Large intestine (tissue), 3 donors: Measurements from ENCODE around the gene RAPGEF2. TPM values are rescaled to one million over a fixed set of nuclear protein-coding genes. Genes with fewer than 3 reads are reported as not detected.
"Not testable (repeated sequence)": the region's sequence is repeated elsewhere in the genome, so short reads cannot be mapped to it uniquely, and the experiment has no call there.

Experiments
- DNase-seq, 2 donors: peaks; one replicate each; pipeline versions ENCODE4 v3.0.0 to v3.0.0-alpha.2; 2013
- H3K27ac ChIP-seq: one replicate; pipeline ENCODE4 v1.5.1; 2013; ENCODE audit warnings: low read length
- H3K27me3 ChIP-seq: 2 replicates; pipeline ENCODE4 v1.6.1; 2013; ENCODE audit warnings: low read length; ENCODE audit not compliant: control insufficient read depth, insufficient read depth
- H3K36me3 ChIP-seq: 2 replicates; pipeline ENCODE4 v1.6.1; 2013; ENCODE audit warnings: low read length; ENCODE audit not compliant: control insufficient read depth, insufficient read depth
- H3K4me1 ChIP-seq: one replicate; pipeline ENCODE4 v1.6.1; 2013; ENCODE audit warnings: low read length; ENCODE audit not compliant: control insufficient read depth, insufficient read depth
- H3K4me3 ChIP-seq: one replicate; pipeline ENCODE4 v1.5.1; 2013; ENCODE audit warnings: low read length
- H3K9me3 ChIP-seq: one replicate; pipeline ENCODE4 v1.6.1; 2013; ENCODE audit warnings: mild to moderate bottlenecking, low read depth, low read length, moderate library complexity; ENCODE audit not compliant: control insufficient read depth
- WGBS: methylation state at CpG from one replicate; pipeline ENCODE4 v1.1.5; 2013; ENCODE audit warnings: low lambda C conversion rate; ENCODE audit not compliant: insufficient coverage; 5-methylcytosine and 5-hydroxymethylcytosine counted together
- polyA plus RNA-seq: library from polyadenylated mRNA; unstranded; fragments of 120-200 nt; gene quantifications from one replicate; pipeline ENCODE4 v1.2.1, GENCODE V29; 2013

RAPGEF2 gene
- polyA plus RNA-seq, 1 donor = 43.4 TPM

GRCh38 chr4:159374749-159375530 lies 272.1 kb downstream of the RAPGEF2 start:
- no peaks in the 10 kb centered on the region for H3K27me3 ChIP-seq
- 100% methylated on average over 1 of the region's 3 CpGs for WGBS
- H3K27ac ChIP-seq = no peak overlapping the region

GRCh38 chr4:159376289-159376688 lies 273.4 kb downstream of the RAPGEF2 start:
- no peak overlapping the region for H3K4me3 ChIP-seq
- no peaks in the 10 kb centered on the region for H3K36me3 ChIP-seq
- H3K27me3 ChIP-seq = no peaks in the 10 kb centered on the region
- no peak for DNase-seq
- H3K9me3 ChIP-seq = peaks cover 7% of the 10 kb centered on the region
- WGBS = no CpG with 5 or more reads among the region's 5 CpGs
- H3K27ac ChIP-seq = no peak overlapping the region
- H3K4me1 ChIP-seq = no peaks in the 10 kb centered on the region

More at GRCh38 chr4:159374749-159375530, 272.1 kb downstream of the RAPGEF2 start:
- Histone ChIP-seq H3K4me3 (no peak overlapping the region), H3K36me3 (no peaks in the 10 kb centered on the region), H3K4me1 (no peaks in the 10 kb centered on the region), H3K9me3 (peaks cover 7% of the 10 kb centered on the region)
- no peak for DNase-seq

GRCh38 chr4:159378056-159378616 lies 275.3 kb downstream of the RAPGEF2 start:
- WGBS = no CpG with 5 or more reads among the region's 28 CpGs
- no peak overlapping the region for H3K27ac ChIP-seq

GRCh38 chr4:159379064-159379463 lies 276.2 kb downstream of the RAPGEF2 start:
- H3K4me1 ChIP-seq, H3K27me3 ChIP-seq, H3K27ac ChIP-seq, DNase-seq, H3K4me3 ChIP-seq, H3K36me3 ChIP-seq, H3K9me3 ChIP-seq: not testable (repeated sequence)
- 83% methylated on average over 1 of the region's 10 CpGs for WGBS

More at GRCh38 chr4:159378056-159378616, 275.3 kb downstream of the RAPGEF2 start:
- Histone ChIP-seq H3K9me3 (peaks cover 7% of the 10 kb centered on the region), H3K27me3 (no peaks in the 10 kb centered on the region), H3K4me1 (no peaks in the 10 kb centered on the region), H3K36me3 (no peaks in the 10 kb centered on the region), H3K4me3 (no peak overlapping the region)
- no peak for DNase-seq

- H3K9me3 ChIP-seq = peaks cover 7% of the 10 kb centered on the region
- no peak overlapping the region for H3K27ac ChIP-seq
- no peaks in the 10 kb centered on the region for H3K36me3 ChIP-seq
- DNase-seq = no peak
- H3K27me3 ChIP-seq = no peaks in the 10 kb centered on the region
- 100% methylated on average over 1 of the region's 2 CpGs for whole genome bisulfite sequencing
- no peaks in the 10 kb centered on the region for H3K4me1 ChIP-seq
- H3K4me3 ChIP-seq = no peak overlapping the region
Observed at GRCh38 chr4:159379836-159380235, 277.0 kb downstream of the RAPGEF2 start.

GRCh38 chr4:159382856-159383561 lies 280.1 kb downstream of the RAPGEF2 start:
- Histone ChIP-seq H3K4me3 (no peak overlapping the region), H3K36me3 (no peaks in the 10 kb centered on the region), H3K27me3 (no peaks in the 10 kb centered on the region), H3K27ac (no peak overlapping the region), H3K9me3 (peaks cover 11% of the 10 kb centered on the region), H3K4me1 (no peaks in the 10 kb centered on the region)
- WGBS = 92% methylated on average over 3 of the region's 8 CpGs
- no peak for DNase-seq

GRCh38 chr4:159383562-159383931 lies 280.7 kb downstream of the RAPGEF2 start:
- H3K27me3 ChIP-seq = no peaks in the 10 kb centered on the region
- peaks cover 7% of the 10 kb centered on the region for H3K9me3 ChIP-seq
- DNase-seq = no peak
- H3K4me3 ChIP-seq = no peak overlapping the region
- H3K27ac ChIP-seq = no peak overlapping the region
- no peaks in the 10 kb centered on the region for H3K36me3 ChIP-seq
- no peaks in the 10 kb centered on the region for H3K4me1 ChIP-seq
- 60% methylated on average over 1 of the region's 3 CpGs for WGBS

GRCh38 chr4:159384017-159384416 lies 281.1 kb downstream of the RAPGEF2 start:
- Histone ChIP-seq H3K27me3 (no peaks in the 10 kb centered on the region), H3K4me3 (no peak overlapping the region), H3K27ac (no peak overlapping the region), H3K4me1 (no peaks in the 10 kb centered on the region), H3K36me3 (no peaks in the 10 kb centered on the region), H3K9me3 (peaks cover 7% of the 10 kb centered on the region)
- DNase-seq = no peak

GRCh38 chr4:159384632-159385031 lies 281.8 kb downstream of the RAPGEF2 start:
- no peak for DNase-seq
- Histone ChIP-seq H3K27me3 (no peaks in the 10 kb centered on the region), H3K4me3 (no peak overlapping the region), H3K9me3 (peaks cover 8% of the 10 kb centered on the region), H3K4me1 (no peaks in the 10 kb centered on the region), H3K27ac (no peak overlapping the region), H3K36me3 (no peaks in the 10 kb centered on the region)

- no peak for DNase-seq
- H3K27me3 ChIP-seq = no peaks in the 10 kb centered on the region
- no peaks in the 10 kb centered on the region for H3K4me1 ChIP-seq
- H3K9me3 ChIP-seq = peaks cover 11% of the 10 kb centered on the region
- WGBS = no CpG with 5 or more reads among the region's 1 CpG
- no peak overlapping the region for H3K27ac ChIP-seq
- H3K4me3 ChIP-seq = no peak overlapping the region
- no peaks in the 10 kb centered on the region for H3K36me3 ChIP-seq
Observed at GRCh38 chr4:159386620-159387019, 283.7 kb downstream of the RAPGEF2 start.
